K562 (cell line): ENCODE data around the gene KLHL22. TPM values are rescaled to one million over a fixed set of nuclear protein-coding genes. Genes with fewer than 3 reads are reported as not detected.

Experiments
- RBM15 ChIP-seq: fragments of 200-400 bp; formaldehyde crosslinking; IDR thresholded peaks from 2 replicates; pipeline ENCODE4 v1.6.1; 2018; ENCODE audit warnings: mild to moderate bottlenecking, low read length, moderate library complexity; ENCODE audit not compliant: insufficient read depth
- polyA plus RNA-seq, 8 experiments: library from polyadenylated mRNA; depleted of rRNA in 4 of 8; stranded (reverse) in 5 of 8; unstranded in 3 of 8; fragments of >200 nt; fragmentation: Nextera tagmentation in 2 of 8; fragmentation: Illumina TruSeq in 1 of 8; extraction: Ambion mirVana in 2 of 8; extraction: Trizol in 1 of 8; gene quantifications; 2 replicates each; pipeline versions ENCODE4 v1.2.1 to v1.2.3, GENCODE V29; 2011 to 2014; ENCODE audit warnings: inconsistent platforms in 1 of 8, missing spikeins in 1 of 8
- total RNA-seq, 7 experiments: library from RNA; depleted of rRNA in 6 of 7; stranded (reverse); fragments of >200 nt in 6 of 7; fragmentation: Illumina TruSeq in 2 of 7; extraction: Trizol in 2 of 7; gene quantifications; 2 replicates each; pipeline versions ENCODE4 v1.2.1 to v1.2.3, GENCODE V29; 2011 to 2021; ENCODE audit warnings: low replicate concordance in 1 of 7
- TF ChIP-seq, protein P1 (sequence below): fragments of 250-450 bp; sonication (Bioruptor Pico); IDR thresholded peaks from 2 replicates; pipeline ENCODE4 v1.4.0; 2020

KLHL22 gene
- total and polyA plus RNA-seq, 9 of the 15 experiments (the other 6 are each of a cell fraction or from before 2014, with no cell fraction given): 1.3 to 25.6 (median 15.2) TPM

GRCh38 chr22:20430720-20431510 lies 64.7 kb downstream of the KLHL22 start (continued):
- TF ChIP-seq, protein P1, sequence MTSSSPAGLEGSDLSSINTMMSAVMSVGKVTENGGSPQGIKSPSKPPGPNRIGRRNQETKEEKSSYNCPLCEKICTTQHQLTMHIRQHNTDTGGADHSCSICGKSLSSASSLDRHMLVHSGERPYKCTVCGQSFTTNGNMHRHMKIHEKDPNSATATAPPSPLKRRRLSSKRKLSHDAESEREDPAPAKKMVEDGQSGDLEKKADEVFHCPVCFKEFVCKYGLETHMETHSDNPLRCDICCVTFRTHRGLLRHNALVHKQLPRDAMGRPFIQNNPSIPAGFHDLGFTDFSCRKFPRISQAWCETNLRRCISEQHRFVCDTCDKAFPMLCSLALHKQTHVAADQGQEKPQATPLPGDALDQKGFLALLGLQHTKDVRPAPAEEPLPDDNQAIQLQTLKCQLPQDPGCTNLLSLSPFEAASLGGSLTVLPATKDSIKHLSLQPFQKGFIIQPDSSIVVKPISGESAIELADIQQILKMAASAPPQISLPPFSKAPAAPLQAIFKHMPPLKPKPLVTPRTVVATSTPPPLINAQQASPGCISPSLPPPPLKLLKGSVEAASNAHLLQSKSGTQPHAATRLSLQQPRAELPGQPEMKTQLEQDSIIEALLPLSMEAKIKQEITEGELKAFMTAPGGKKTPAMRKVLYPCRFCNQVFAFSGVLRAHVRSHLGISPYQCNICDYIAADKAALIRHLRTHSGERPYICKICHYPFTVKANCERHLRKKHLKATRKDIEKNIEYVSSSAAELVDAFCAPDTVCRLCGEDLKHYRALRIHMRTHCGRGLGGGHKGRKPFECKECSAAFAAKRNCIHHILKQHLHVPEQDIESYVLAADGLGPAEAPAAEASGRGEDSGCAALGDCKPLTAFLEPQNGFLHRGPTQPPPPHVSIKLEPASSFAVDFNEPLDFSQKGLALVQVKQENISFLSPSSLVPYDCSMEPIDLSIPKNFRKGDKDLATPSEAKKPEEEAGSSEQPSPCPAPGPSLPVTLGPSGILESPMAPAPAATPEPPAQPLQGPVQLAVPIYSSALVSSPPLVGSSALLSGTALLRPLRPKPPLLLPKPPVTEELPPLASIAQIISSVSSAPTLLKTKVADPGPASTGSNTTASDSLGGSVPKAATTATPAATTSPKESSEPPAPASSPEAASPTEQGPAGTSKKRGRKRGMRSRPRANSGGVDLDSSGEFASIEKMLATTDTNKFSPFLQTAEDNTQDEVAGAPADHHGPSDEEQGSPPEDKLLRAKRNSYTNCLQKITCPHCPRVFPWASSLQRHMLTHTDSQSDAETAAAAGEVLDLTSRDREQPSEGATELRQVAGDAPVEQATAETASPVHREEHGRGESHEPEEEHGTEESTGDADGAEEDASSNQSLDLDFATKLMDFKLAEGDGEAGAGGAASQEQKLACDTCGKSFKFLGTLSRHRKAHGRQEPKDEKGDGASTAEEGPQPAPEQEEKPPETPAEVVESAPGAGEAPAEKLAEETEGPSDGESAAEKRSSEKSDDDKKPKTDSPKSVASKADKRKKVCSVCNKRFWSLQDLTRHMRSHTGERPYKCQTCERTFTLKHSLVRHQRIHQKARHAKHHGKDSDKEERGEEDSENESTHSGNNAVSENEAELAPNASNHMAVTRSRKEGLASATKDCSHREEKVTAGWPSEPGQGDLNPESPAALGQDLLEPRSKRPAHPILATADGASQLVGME: 0 out of 2 replicates have a peak, but pooled peaks have one; percentile 80
- no peak for TF ChIP-seq RBM15
- TF ChIP-seq, all 486 proteins: peak for 55
